Hypothalamus (tissue), 51 donors: Measurements from ENCODE around the gene OR1B1.
"Not testable (repeated sequence)": the region's sequence is repeated elsewhere in the genome, so short reads cannot be mapped to it uniquely, and the experiment has no call there.

Experiments used
- DNase-seq, 51 donors: peaks; one replicate each; lab custom pipeline; 2025; lab: John Stamatoyannopoulos, UW

The OR1B1 gene

DNA sequence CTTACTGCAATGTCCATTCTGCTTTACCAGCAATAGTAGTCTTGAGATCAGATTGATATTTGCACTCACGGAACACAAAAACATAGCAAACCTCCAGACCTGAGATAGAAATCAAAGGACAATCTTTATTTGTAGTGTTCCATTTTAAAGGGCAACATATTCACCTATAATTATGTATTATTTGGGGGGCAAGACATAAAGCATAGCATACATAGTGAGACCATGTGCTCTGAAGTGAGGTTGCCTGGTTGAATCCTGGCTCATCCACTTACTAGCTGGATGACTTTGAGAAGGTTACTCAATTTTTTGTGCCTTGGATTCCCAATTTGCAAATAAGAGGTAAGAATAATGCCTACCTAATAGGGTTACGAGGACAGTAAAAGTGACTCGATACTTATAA lies at the start of gene OR1B1:
Gene OR1B1 (minus strand): TSS at position 101 of the 400 bp plus-strand sequence.
- no peak for DNase-seq

DNA sequence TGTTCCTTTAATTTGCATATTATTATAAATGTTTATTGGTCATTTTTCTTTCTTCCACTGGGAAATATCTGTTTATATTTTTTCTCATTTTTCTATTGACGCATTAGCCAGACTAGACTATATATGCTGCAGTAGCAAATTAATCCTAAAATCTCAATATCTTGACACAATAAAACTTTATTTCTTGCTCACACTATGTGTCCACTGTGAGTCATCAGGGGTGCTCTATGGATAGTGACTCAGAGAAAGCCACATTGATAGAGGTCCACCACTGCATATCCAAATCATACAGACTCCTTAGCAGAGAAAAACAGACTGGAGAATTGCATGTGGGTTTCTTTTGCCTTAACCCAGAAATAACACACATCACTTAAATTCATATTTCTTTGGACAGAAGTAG lies 38.3 kb upstream of the OR1B1 start:
- DNase-seq, result no peak

DNA sequence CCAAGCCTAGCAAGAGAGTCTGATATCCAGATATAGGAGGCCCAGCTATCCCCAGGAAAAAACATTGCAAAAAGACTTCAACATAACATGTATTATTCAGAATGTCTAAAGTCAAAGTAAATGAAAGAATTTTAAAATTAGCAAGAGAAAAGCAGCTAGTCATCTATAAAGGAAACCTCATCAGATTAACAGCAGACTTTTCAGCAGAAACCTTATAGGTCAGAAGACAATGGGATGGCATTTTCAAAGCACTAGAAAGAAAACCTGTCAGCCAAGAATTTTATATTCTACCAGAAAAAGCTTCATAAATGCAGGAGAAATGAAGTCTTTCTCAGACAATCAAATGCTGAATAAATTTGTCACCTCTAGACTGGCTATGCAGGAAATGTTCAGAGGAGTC lies 27.4 kb upstream of the OR1B1 start:
- no peak for DNase-seq

DNA sequence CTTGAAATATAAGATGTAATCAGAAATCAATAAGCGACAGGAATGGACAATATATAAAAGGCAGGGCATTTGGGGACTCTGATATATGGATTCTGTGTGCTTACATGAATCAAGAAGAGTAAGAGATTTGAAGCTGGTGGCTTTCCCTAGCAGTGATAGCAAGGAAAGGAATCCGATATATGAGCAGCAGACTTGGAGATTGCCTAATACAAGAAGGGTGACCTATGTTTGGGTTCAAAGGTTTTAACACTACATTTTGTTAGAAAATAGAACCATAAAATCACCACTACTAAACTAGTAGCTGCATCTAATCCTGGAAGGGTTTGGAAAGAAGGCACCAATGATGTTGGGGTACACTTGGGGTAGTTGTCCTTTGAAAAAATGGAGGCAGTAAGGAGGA lies 15.1 kb upstream of the OR1B1 start:
- no peak for DNase-seq

DNA sequence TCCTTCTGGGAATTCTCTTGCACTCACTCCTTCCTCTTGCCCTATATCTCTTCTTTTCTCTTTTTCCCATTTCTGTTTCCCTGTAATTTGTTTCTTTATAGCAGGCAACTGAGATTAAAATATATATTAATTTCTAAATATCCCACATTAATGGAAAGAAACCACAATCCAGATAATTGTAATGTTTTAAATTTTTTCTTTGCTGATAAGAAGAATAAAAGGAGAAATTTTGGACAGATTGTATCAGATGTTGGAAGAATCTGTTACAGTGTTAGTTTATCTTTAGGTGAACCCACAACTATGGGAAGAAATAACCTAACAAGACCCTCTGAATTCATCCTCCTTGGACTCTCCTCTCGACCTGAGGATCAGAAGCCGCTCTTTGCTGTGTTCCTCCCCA lies 4.0 kb upstream of the OR1B1 start, which contains the start of gene OR1L1:
Gene OR1L1 (plus strand): TSS at position 301 of the 400 bp plus-strand sequence. CDS start 0 bp downstream, at position 301.
- no peak for DNase-seq

DNA sequence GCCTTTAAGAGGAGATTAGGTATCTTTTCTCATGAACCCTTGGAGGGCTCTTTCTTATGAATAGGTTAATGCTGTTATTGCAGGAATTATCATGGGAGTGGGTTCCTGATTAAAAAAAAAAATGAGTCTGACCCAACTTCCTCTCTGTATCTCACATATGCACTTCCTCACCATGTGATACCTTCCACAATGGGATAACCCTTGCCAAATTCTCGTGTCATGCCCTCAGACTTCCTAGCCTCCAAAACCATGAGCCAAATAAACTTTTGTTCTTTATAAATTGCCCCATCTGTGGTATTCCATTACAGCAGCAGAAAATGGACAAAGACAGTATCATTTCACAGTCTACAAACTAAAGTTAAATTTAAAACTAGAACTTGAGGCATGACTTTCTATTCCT lies 1.0 kb downstream of the OR1B1 start:
- no peak for DNase-seq

DNA sequence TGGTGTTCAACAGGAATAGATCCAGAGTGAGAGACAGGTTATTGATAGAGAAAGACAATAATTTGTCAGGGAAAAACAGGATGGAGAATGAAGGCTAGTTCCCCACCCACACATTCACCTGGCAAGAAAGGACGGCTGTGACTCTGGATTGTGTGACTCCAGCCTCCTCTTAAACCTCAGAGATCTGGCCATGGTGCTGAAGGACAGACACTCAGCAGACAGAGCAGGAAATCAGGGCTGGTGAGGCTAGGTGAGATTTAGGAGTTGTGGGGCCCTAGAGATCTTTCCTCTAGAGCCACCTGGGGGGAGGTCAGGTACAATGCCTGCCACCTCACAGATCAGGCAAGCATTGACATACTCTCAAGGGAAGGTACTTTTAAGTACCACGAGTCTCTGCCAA lies 15.2 kb downstream of the OR1B1 start:
- DNase-seq, result no peak

DNA sequence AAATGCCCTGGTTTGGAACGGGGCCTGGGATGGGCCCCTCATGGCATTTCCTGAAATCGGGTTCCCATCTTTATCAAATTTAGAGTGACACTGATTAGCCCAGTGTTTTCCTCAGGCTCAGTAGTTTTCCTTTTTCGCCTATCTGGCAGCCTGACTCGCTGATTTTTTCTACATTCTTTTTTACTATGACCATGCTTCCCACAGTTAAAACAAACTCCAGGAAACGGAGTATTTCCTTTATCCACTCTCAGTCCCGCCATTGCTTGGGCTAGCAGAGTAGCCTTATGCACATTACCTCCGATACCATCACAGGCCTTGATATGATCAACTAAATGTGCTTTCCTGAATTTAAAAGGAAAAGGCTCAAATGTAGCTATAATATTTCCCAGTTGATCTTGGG lies 37.4 kb downstream of the OR1B1 start:
- no peak for DNase-seq

DNA sequence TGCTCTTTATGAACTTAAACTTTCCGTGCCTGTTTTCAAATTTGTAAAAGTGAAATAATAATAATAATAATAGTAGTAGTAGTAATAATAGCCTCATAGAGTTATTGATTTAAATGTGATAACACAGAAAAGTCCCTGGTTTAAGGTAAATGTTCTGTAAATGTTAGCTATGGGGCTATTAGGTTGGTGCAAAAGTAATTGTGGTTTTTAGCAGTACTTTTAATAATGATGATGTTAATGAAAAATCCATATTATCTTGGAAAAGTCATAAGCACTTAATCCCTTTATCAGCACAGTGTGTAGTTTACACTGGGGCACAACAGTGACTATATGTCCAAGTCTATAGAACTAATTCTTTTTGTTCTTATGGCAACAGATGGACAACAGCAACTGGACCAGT lies 43.1 kb downstream of the OR1B1 start, which contains the start of gene OR1Q1:
Gene OR1Q1 (plus strand): TSS at position 377 of the 400 bp plus-strand sequence. CDS start 0 bp downstream, at position 377.
- DNase-seq, result no peak

DNA sequence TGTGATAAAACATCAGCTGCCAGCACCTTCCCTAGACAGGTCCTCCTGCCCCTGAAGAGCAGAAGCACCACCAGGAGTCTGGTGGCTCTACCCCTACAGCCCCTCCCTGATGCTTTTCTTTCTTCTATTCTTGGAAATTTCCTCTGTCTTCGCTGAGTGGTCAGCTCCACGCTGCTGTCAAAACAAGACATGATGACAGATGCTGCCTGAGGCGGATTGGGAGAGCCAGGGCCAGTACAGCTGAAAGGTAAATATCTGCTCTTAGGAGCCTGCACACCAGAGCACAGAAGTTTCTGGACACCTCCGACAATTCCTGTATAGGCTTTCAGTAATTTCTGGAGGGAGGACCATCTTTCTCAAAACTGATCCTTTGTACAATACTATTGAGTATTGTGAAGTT lies 47.6 kb downstream of the OR1B1 start:
- DNase-seq, result no peak

DNA sequence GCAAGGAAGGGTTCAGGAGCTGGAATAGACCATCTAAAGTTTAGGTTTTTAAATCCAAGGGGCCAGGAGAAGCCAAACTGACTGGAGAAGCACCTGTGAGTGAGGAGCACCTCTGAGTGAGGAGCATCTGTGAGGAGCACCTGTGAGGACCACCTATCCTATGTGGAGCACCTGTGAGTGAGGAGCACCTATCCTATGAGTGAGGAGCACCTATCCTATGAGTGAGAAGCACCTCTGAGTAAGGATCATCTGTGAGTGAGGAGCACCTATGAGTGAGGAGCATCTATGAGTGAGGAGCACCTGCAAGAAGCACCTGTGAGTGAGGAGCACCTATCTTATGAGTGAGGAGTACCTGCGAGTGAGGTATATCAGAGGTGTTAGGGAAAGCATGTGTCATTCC lies 50.8 kb downstream of the OR1B1 start:
- DNase-seq, result no peak

DNA sequence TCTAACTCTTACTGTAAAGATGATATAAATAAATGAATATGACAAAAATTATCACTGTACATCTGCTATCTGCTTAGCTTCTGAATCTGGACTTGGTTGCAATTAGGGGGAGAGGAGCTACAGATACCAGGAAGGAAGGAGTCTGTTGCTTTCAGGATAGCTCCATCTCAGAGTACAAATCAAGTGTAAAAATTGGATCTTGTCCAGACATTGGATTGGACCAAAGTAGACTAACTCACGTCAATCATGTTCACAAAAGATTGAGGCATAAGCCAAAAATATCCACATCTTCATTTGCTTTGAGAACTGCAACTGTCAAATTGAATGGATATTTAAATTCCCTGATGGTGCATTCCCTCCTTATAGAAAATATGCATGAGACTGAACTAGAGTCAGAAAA lies 51.7 kb downstream of the OR1B1 start:
- no peak for DNase-seq

DNA sequence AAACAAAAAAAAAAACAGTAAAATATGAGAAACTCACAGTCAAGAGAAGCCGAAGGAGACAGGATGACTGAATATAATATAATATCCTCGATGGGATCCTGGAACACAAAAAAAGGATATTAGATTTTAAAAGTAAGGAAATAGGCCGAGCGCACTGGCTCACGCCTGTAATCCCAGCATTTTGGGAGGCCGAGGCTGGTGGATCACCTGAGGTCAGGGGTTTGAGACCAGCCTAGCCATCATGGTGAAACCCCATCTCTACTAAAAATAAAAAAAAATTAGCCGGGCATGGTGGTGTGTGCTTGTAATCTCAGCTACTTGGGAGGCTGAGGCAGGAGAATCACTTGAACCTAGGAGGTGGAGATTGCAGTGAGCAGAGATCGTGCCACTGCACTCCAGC lies 74.1 kb downstream of the OR1B1 start, which contains the start of gene OR1L8:
Gene OR1L8 (minus strand): TSS at position 101 of the 400 bp plus-strand sequence. CDS start 14,907 bp downstream, outside the sequence.
- DNase-seq, result not testable (repeated sequence)

DNA sequence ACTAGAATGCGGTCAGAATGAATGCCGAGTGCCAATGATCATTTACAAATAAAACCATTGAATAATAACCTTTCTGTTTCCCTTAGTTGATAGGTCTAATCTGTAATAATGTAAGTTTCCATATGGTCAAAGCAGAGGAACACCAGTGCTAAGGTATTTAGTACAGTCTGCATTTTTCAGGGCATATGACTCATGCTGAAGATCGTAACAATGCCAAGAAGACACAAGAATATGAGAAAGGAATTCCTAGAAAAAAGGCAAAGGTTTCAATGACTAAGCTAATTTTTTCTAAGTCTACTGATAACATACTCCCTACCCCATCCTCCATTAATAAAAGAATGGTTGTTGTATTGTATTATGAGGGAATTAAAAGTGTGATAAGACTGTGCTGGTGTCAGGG lies 77.1 kb downstream of the OR1B1 start:
- no peak for DNase-seq

DNA sequence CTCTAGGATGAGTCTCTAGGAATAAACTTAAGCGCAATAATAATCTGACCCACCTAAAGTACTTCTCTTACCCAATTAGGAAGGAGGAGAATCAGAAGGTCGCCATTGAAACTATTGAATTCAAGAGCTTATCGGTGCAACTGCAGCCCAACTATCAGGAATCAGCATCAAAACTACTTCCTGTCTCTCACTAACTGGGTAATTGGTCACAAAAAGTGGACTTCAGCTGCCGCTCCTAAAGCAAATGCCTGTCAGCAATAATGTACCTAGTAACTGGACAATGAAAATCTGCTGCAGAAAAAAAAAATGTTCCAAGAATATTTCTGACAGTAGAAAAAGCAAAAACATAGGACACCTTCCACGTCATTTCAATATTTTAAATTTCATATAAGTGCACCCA lies 77.6 kb downstream of the OR1B1 start:
- DNase-seq, result no peak
